Thoracic aorta (tissue), 2 donors: ENCODE measurements around the gene NUB1. TPM values are rescaled to one million over a fixed set of nuclear protein-coding genes. Genes with fewer than 3 reads are reported as not detected.

Experiments used
- ATAC-seq: fragments of 150-250 bp; one replicate; pipeline ENCODE4 v1.8.0; 2017; ENCODE audit warnings: low read depth; ENCODE audit not compliant: insufficient number of reproducible peaks, low FRiP score
- DNase-seq: peaks from one replicate; pipeline ENCODE4 v3.0.0-alpha.2; 2020; ENCODE audit warnings: low spot score
- H3K27ac ChIP-seq, 2 donors: fragments of 200-600 bp; sonication (generic); 1 replicate in 1 of 2; 2 replicates in 1 of 2; pipeline ENCODE4 v1.5.1; 2016; ENCODE audit warnings: mild to moderate bottlenecking in 2 of 2, moderate library complexity in 2 of 2
- H3K27me3 ChIP-seq: fragments of 200-600 bp; sonication (generic); replicated peaks from 2 replicates; pipeline ENCODE4 v1.6.0; 2016; ENCODE audit warnings: mild to moderate bottlenecking; ENCODE audit not compliant: insufficient read depth
- H3K36me3 ChIP-seq: fragments of 200-600 bp; sonication (generic); one replicate; pipeline ENCODE4 v1.5.1; 2016
- H3K4me1 ChIP-seq, 2 donors: fragments of 200-600 bp; sonication (generic); 1 replicate in 1 of 2; 2 replicates in 1 of 2; pipeline versions ENCODE4 v1.5.1 to v1.6.0; 2016; ENCODE audit warnings: low read depth in 2 of 2, mild to moderate bottlenecking in 1 of 2; ENCODE audit not compliant: control insufficient read depth in 1 of 2
- H3K4me3 ChIP-seq: fragments of 200-600 bp; sonication (generic); 2 replicates; pipeline ENCODE4 v1.5.1; 2016; ENCODE audit warnings: mild to moderate bottlenecking
- H3K9me3 ChIP-seq: fragments of 200-600 bp; sonication (generic); 2 replicates; pipeline ENCODE4 v1.5.1; 2016
- CTCF ChIP-seq: fragments of 200-600 bp; sonication (generic); IDR thresholded peaks from one replicate; pipeline ENCODE4 v1.5.1; 2019; ENCODE audit warnings: antibody characterized with exemption
- total RNA-seq, 2 donors: library from RNA; depleted of rRNA; stranded (reverse); fragments of >200 nt; gene quantifications; one replicate each; pipeline versions ENCODE4 v1.1.0 to v1.2.3, GENCODE V29; 2016

NUB1 gene
- total RNA-seq, 2 donors from 2014 or later: 51.0 to 53.4 TPM

DNA sequence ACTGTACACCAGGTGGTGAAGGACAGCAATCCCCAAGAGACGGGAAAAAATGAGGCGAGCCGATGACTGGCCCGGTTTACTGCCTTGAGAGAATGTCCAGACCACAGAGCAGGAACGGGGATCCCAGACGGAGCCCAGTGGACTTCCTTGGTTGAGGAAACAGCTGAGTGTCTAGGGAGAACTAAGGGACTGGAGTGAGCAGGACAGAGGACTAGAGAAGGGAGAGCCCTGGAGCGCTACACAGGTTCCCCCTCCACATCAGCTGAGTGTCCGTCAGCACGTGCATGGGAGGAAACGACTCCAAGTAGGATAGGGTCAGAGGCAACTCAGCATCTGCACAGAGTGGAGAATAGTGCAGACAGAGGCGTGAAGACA is 75.3 kb downstream of the NUB1 start:
- Histone ChIP-seq H3K27ac (no peak overlapping the region), H3K4me3 (no peak overlapping the region), H3K27me3 (no peaks in the 10 kb centered on the region), H3K9me3 (peaks cover 6% of the 10 kb centered on the region), H3K36me3 (no peaks in the 10 kb centered on the region), H3K4me1 (no peaks in the 10 kb centered on the region)
- no peak for TF ChIP-seq CTCF
- DNase-seq (no peak), ATAC-seq (no peak)

- ATAC-seq (no peak), DNase-seq (no peak)
- no peak overlapping the region for H3K27ac ChIP-seq
Measured at GRCh38 chr7:151420144-151420543, 78.5 kb downstream of the NUB1 start.

GRCh38 chr7:151422212-151422611 is 80.6 kb downstream of the NUB1 start:
- no peak overlapping the region for H3K4me3 ChIP-seq
- ATAC-seq (no peak), DNase-seq (no peak)
- H3K27me3 ChIP-seq: no peaks in the 10 kb centered on the region
- no peak overlapping the region for H3K27ac ChIP-seq
- H3K4me1 ChIP-seq: peaks cover 8 to 23% of the 10 kb centered on the region in 2 donors
- H3K36me3 ChIP-seq: no peaks in the 10 kb centered on the region
- peaks cover 12% of the 10 kb centered on the region for H3K9me3 ChIP-seq
- TF ChIP-seq CTCF: no peak

More at GRCh38 chr7:151420144-151420543, 78.5 kb downstream of the NUB1 start:
- H3K4me3 ChIP-seq: no peak overlapping the region
- H3K9me3 ChIP-seq: peaks cover 12% of the 10 kb centered on the region
- peaks cover 0 to 2% of the 10 kb centered on the region in 2 donors for H3K4me1 ChIP-seq
- TF ChIP-seq CTCF: no peak
- no peaks in the 10 kb centered on the region for H3K36me3 ChIP-seq
- no peaks in the 10 kb centered on the region for H3K27me3 ChIP-seq

DNA sequence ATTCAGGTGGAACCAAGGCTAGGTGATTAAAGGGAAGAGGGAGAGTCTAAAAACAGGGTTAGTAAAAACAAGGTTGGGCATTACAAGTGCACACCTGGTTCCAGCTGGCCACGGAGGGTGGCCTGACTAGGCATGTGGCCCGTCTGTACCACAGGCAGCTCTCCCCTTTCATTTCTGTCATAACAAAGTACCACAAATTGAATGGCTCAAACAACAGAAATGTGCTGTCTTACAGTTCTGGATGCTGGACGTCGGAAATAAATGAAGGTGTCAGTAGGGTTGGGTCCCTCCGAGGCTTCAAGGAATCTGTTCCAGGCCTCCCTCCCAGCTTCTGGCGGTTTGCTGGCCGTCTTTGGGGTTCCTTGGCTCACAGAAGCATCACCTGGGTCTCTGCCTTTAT is 81.6 kb downstream of the NUB1 start:
- H3K27ac ChIP-seq: no peak overlapping the region
- DNase-seq (no peak), ATAC-seq (no peak)
- TF ChIP-seq CTCF: no peak
- peaks cover 12% of the 10 kb centered on the region for H3K9me3 ChIP-seq
- no peaks in the 10 kb centered on the region for H3K27me3 ChIP-seq
- H3K4me3 ChIP-seq: no peak overlapping the region
- H3K4me1 ChIP-seq: peaks cover 16 to 33% of the 10 kb centered on the region in 2 donors
- H3K36me3 ChIP-seq: no peaks in the 10 kb centered on the region

- no peak overlapping the region for H3K27ac ChIP-seq
- H3K9me3 ChIP-seq: peaks cover 12% of the 10 kb centered on the region
- no peak overlapping the region for H3K4me3 ChIP-seq
- H3K36me3 ChIP-seq: no peaks in the 10 kb centered on the region
- peaks cover 20 to 40% of the 10 kb centered on the region in 2 donors for H3K4me1 ChIP-seq
- no peaks in the 10 kb centered on the region for H3K27me3 ChIP-seq
- TF ChIP-seq CTCF: no peak
- no peak for DNase-seq
- ATAC-seq: no peak
Measured at GRCh38 chr7:151423936-151424335, 82.3 kb downstream of the NUB1 start.
